Prostate gland (tissue), 2 donors: Measurements from ENCODE around the gene CNFN. TPM values are rescaled to one million over a fixed set of nuclear protein-coding genes. Genes with fewer than 3 reads are reported as not detected.

Experiments used
- DNase-seq: peaks from one replicate; pipeline ENCODE4 v3.0.0-alpha.2; 2019; ENCODE audit warnings: low spot score
- H3K27ac ChIP-seq, 2 donors: fragments of 200-600 bp; sonication (generic); 2 replicates each; pipeline ENCODE4 v1.5.1; 2017 to 2019
- H3K27me3 ChIP-seq: fragments of 200-600 bp; sonication (generic); replicated peaks from 2 replicates; pipeline ENCODE4 v1.5.1; 2019; ENCODE audit not compliant: insufficient read depth
- H3K36me3 ChIP-seq, 2 donors: fragments of 200-600 bp; sonication (generic); 1 replicate in 1 of 2; 2 replicates in 1 of 2; pipeline versions ENCODE4 v1.5.1 to v1.8.1; 2017 to 2019
- H3K4me1 ChIP-seq: fragments of 200-600 bp; sonication (generic); replicated peaks from 2 replicates; pipeline ENCODE4 v1.5.1; 2019
- H3K4me3 ChIP-seq, 2 donors: fragments of 200-600 bp; sonication (generic); 2 replicates each; pipeline ENCODE4 v1.5.1; 2017 to 2019
- H3K9me3 ChIP-seq: fragments of 200-600 bp; sonication (generic); 2 replicates; pipeline ENCODE4 v1.5.1; 2017
- POLR2A ChIP-seq: fragments of 450-650 bp; IDR thresholded peaks from one replicate; pipeline ENCODE4 v1.6.1; 2016; ENCODE audit warnings: antibody characterized with exemption, mild to moderate bottlenecking
- POLR2AphosphoS5 ChIP-seq: sonication (generic); formaldehyde crosslinking; IDR thresholded peaks from one replicate; pipeline ENCODE4 v1.6.1; 2017; ENCODE audit warnings: antibody characterized with exemption
- WGBS: methylation state at CpG from one replicate; pipeline ENCODE4 v1.1.5; 2018; 5-methylcytosine and 5-hydroxymethylcytosine counted together
- intact Hi-C: fragments of 100-400 bp; cut with DNase I; formaldehyde crosslinking; loops from one replicate; pipeline ENCODE4 v1.14.2; 2022
- total RNA-seq, 2 donors: library from RNA; depleted of rRNA; stranded (reverse); fragments of >200 nt; gene quantifications; one replicate each; pipeline ENCODE4 v1.1.0, GENCODE V29; 2016
- TF ChIP-seq, protein P1 (sequence below), 4 experiments: fragments of 200-600 bp in 2 of 4; fragments of 450-650 bp in 2 of 4; sonication (generic) in 2 of 4; IDR thresholded peaks; 1 replicate in 3 of 4; 2 replicates in 1 of 4; pipeline ENCODE4 v1.5.1; 2016 to 2019; ENCODE audit warnings: antibody characterized with exemption in 4 of 4, mild to moderate bottlenecking in 2 of 4, moderate library complexity in 2 of 4

The CNFN gene
- total RNA-seq, 2 donors from 2014 or later = 3.4 to 9.4 TPM

DNA sequence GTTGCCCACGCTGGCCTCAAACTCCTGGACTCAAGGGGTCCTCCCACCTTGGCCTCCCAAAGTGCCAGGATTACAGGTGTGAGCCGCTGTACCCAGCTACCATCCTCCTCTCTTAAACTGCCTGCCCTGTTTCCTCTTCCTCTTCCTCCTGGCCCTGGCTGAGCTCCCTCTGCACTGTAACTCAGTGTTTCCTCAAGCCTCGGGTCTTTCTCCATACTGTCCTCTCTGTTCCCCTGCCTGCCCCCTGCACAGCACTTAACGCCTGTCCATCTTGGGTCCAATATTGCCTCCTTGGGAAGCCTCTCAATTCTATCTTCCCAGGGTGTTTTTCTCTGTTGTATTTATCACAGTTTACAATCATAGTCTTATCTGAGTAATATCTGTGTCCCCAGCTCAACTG is 31.0 kb upstream of the CNFN start:
- H3K4me1 ChIP-seq = no peaks in the 10 kb centered on the region
- no peaks in the 10 kb centered on the region for H3K27me3 ChIP-seq
- 82% methylated on average over 4 of the region's 4 CpGs for WGBS
- DNase-seq = no peak
- no peak overlapping the region for H3K4me3 ChIP-seq
- no peak overlapping the region for H3K27ac ChIP-seq
- no peak for TF ChIP-seq POLR2AphosphoS5
- TF ChIP-seq, protein P1, sequence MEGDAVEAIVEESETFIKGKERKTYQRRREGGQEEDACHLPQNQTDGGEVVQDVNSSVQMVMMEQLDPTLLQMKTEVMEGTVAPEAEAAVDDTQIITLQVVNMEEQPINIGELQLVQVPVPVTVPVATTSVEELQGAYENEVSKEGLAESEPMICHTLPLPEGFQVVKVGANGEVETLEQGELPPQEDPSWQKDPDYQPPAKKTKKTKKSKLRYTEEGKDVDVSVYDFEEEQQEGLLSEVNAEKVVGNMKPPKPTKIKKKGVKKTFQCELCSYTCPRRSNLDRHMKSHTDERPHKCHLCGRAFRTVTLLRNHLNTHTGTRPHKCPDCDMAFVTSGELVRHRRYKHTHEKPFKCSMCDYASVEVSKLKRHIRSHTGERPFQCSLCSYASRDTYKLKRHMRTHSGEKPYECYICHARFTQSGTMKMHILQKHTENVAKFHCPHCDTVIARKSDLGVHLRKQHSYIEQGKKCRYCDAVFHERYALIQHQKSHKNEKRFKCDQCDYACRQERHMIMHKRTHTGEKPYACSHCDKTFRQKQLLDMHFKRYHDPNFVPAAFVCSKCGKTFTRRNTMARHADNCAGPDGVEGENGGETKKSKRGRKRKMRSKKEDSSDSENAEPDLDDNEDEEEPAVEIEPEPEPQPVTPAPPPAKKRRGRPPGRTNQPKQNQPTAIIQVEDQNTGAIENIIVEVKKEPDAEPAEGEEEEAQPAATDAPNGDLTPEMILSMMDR (IDR thresholded peaks at IDR 0.05) = no peak
- TF ChIP-seq POLR2A = no peak
- intact Hi-C loops = no loop called here
- no peaks in the 10 kb centered on the region for H3K36me3 ChIP-seq
- H3K9me3 ChIP-seq = no peaks in the 10 kb centered on the region

DNA sequence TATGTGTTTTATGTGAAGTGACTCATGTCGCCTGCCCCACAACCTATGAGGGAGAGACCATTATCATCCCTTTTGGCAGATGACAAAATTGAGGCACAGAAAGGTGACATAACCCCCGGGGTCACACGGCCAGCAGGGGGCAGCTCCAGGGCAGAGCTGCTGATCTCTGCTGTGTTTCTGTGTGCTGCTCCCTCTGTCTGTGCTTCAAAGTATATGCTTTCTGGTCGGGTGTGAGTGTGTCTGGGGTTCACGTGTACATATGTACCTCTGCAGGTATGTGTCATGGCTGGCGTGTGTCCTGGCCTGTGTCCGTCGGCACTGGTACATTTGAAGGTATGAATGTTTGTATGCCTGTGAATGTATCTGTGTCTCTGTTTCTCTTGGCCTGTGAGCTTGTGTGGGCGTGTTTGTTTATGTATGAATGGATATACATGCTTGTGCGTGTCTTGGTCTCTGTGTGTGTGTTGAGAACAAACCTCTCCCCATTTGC is 30.0 kb upstream of the CNFN start:
- intact Hi-C loops = no loop called here
- 34% methylated on average over 10 of the region's 10 CpGs for WGBS
- H3K4me1 ChIP-seq = no peaks in the 10 kb centered on the region
- H3K27me3 ChIP-seq = no peaks in the 10 kb centered on the region
- H3K36me3 ChIP-seq = no peaks in the 10 kb centered on the region
- DNase-seq = no peak
- no peak for TF ChIP-seq POLR2AphosphoS5
- TF ChIP-seq, protein P1 (IDR thresholded peaks at IDR 0.05) = peak in 3 of 4 experiments; percentile 21 to 69 (median 45)
- no peak overlapping the region for H3K27ac ChIP-seq
- H3K4me3 ChIP-seq = no peak overlapping the region
- no peaks in the 10 kb centered on the region for H3K9me3 ChIP-seq

DNA sequence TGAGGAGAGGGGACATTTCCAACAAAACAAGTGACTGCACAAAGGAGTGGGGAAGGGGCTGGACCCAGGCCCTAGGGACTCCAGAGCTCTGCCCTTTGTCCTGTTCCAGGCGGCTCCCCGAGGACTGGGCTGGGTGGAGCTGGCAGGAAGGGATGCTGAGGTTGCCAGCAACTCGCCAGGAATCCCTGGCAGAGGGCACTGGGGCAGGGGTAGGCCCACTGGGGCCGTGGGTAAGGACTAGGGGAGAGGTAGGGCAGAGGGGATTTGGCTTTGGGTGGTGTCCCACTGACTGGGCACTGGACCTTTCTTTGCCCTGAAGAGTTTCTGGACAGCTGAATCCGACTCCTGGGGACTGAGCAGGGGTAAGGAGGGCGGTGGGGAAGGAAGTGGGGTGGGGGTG is 29.2 kb upstream of the CNFN start:
- intact Hi-C loops = no loop called here
- Histone ChIP-seq H3K27ac (no peak overlapping the region), H3K4me3 (no peak overlapping the region), H3K27me3 (no peaks in the 10 kb centered on the region), H3K9me3 (no peaks in the 10 kb centered on the region), H3K36me3 (no peaks in the 10 kb centered on the region), H3K4me1 (no peaks in the 10 kb centered on the region)
- WGBS = 72% methylated on average over 6 of the region's 6 CpGs
- no peak for TF ChIP-seq POLR2AphosphoS5
- TF ChIP-seq POLR2A = no peak
- DNase-seq = no peak

DNA sequence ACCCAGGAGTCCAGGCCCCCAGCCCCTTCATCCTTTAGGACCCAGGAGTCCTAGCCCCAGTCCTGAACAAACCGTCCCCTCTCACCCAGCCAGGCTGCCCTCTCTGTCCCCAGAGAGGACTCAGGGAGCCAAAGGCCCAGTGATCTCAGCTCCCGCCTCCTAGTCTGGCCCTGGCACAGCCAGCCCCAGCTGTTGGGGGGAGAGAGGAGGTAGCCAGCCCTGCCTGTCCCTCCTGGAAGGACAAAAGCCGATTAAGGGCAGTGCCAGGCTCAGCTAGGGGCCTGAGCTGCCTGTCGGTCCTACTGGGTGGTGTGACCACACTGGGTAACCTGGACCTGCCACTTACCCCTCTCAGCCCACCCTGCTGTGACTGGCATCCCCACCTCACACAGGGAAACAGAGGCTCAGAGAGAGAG is 22.6 kb upstream of the CNFN start:
- no peak for DNase-seq
- Histone ChIP-seq H3K9me3 (no peaks in the 10 kb centered on the region), H3K4me1 (no peaks in the 10 kb centered on the region), H3K36me3 (no peaks in the 10 kb centered on the region), H3K27ac (no peak overlapping the region), H3K4me3 (no peak overlapping the region), H3K27me3 (no peaks in the 10 kb centered on the region)
- TF ChIP-seq POLR2AphosphoS5 (no peak), POLR2A (no peak)
- TF ChIP-seq, protein P1 (IDR thresholded peaks at IDR 0.05) = no peak
- intact Hi-C loops = no loop called here
- 50% methylated on average over 4 of the region's 4 CpGs for WGBS

DNA sequence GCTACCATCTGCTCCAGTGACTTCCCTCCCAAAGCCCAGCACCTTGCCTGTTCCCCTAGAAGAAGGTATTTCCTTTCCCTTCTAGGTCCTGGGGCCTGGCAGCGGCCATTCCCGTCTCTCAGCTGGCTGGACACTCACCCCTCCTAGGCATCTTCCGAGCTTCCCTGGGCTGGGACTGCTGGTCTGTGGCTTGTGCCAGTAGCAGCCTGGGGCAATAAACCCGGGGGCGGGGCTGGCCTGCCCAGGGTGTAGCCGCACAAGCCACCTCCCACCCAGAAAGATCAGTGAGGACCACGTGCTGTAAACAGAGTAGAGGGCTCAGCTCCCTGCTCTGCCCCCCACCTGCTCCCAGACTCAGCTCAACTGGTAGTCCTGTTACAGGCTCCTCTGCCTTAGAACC is 22.1 kb upstream of the CNFN start:
- Histone ChIP-seq H3K27me3 (no peaks in the 10 kb centered on the region), H3K4me1 (no peaks in the 10 kb centered on the region), H3K36me3 (no peaks in the 10 kb centered on the region), H3K4me3 (no peak overlapping the region), H3K27ac (no peak overlapping the region), H3K9me3 (no peaks in the 10 kb centered on the region)
- TF ChIP-seq POLR2AphosphoS5 (no peak), POLR2A (no peak)
- TF ChIP-seq, protein P1 (IDR thresholded peaks at IDR 0.05) = no peak
- WGBS = 47% methylated on average over 7 of the region's 7 CpGs
- DNase-seq = no peak
- intact Hi-C loops = no loop called here
